GM12875 (cell line): ENCODE data around the gene BIK.
A peak's percentile ranks its signal among the peaks of the same experiment; 100 is the strongest.

Source experiments
- H3K4me3 ChIP-seq: one replicate; pipeline ENCODE4 v1.5.1; 2011; ENCODE audit warnings: low read depth, low read length, control low read depth
- TF ChIP-seq, protein P1 (sequence below): IDR thresholded peaks from 2 replicates; pipeline ENCODE4 v1.5.1; 2011; ENCODE audit warnings: low read depth, mild to moderate bottlenecking, control low read depth, inconsistent platforms, low read length, moderate library complexity, borderline replicate concordance; ENCODE audit not compliant: insufficient read depth

Gene BIK

DNA sequence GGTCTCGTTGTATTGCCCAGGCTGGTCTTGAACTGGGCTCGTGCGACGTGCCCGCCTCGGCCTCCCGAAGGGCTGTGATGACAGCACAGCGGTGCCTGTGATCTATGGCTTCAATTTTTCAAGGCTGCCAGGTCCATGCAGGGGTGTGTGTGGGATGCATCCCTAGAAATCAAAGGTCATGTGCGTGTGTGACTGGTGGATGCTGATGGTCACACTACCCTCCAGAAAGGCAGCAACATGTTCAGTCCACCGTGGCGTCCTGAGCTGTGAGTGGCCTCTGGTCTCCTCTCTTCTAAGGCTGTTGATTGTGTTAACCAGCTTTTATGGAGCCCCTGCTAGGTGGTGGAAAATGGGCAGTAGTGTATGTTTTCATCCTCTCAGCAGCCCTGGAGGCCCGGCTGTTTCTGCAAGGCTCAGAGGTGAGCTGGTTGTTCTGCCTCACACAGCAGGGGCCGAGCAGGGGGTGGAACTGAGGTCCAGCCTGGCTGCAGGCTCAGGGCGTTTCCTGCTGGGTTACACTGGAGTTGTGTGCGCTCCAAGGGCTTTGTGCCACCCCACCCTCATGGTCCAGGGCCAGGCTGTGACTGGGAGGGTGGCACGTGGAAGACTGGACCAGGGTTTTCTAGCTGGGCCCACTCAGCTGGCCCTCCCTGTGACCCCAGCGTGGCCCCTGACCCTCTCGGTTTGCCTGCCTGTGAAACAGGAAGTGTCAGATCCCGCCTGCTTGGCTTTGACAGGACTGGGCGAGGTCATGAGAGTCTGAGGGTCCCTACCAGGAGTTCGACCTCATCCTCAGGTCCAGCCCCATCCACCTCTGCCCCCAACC, 7.7 kb downstream of the BIK start:
- H3K4me3 ChIP-seq, result peak overlapping the region; percentile 3
- TF ChIP-seq, protein P1, sequence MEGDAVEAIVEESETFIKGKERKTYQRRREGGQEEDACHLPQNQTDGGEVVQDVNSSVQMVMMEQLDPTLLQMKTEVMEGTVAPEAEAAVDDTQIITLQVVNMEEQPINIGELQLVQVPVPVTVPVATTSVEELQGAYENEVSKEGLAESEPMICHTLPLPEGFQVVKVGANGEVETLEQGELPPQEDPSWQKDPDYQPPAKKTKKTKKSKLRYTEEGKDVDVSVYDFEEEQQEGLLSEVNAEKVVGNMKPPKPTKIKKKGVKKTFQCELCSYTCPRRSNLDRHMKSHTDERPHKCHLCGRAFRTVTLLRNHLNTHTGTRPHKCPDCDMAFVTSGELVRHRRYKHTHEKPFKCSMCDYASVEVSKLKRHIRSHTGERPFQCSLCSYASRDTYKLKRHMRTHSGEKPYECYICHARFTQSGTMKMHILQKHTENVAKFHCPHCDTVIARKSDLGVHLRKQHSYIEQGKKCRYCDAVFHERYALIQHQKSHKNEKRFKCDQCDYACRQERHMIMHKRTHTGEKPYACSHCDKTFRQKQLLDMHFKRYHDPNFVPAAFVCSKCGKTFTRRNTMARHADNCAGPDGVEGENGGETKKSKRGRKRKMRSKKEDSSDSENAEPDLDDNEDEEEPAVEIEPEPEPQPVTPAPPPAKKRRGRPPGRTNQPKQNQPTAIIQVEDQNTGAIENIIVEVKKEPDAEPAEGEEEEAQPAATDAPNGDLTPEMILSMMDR, result no peak

DNA sequence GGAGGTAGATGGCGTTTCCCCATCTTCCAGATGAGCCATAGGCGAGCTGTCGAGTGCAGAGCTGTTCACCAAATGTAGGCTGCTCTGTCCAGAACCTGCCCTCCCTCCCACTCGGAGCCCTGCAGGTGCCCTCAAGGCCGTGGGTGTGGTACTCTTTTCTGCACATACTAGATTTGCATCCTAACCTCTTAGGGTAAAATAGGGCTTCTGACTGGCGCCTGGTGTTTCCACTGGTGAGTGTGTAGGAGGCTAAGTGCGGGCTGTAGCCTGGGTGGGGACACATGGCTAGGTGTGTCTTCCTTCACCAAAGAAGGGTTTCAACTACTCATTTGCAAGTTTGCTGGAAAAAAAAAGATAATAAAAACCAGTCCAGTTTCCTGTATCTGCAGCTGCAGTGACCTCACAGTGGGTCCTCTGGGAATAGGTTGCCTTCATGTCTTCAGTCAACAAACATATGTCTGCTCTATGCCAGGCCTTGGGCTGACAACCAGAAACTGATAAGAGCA, 8.5 kb downstream of the BIK start:
- TF ChIP-seq, protein P1, result no peak
- H3K4me3 ChIP-seq, result peak overlapping the region; percentile 3

DNA sequence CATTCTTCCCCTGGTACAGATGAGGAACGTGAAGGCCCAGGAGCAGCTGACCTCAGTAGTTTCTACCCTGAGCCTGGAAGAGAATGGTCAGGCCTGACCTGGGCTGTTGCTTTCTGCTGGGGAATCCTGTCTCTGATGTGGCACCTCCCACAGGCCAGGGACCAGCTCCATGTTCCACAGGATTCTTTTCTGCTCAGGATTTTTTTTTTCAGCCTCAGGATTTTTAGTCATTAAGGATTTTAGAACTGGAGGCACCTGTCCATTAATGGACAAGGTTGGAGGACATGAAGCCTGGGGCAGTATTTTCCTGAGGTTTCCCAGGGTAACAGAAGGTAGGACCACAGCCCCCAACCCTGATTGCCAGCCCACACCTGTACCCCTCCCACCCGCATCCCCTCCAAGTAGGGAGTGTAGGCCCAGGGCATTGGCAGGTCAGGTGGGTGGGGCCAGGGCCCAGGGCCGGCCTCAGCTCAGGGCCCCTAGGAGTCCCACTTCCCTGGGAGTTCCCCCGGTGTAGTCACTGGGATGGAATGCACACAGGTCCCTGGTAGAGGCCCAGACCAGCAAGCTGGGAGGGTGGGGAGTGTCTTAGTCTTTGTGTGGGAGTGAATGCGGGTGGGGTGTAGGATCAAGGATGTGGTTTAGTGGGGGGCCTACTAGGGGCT, 16.1 kb downstream of the BIK start:
- H3K4me3 ChIP-seq, result no peak overlapping the region

DNA sequence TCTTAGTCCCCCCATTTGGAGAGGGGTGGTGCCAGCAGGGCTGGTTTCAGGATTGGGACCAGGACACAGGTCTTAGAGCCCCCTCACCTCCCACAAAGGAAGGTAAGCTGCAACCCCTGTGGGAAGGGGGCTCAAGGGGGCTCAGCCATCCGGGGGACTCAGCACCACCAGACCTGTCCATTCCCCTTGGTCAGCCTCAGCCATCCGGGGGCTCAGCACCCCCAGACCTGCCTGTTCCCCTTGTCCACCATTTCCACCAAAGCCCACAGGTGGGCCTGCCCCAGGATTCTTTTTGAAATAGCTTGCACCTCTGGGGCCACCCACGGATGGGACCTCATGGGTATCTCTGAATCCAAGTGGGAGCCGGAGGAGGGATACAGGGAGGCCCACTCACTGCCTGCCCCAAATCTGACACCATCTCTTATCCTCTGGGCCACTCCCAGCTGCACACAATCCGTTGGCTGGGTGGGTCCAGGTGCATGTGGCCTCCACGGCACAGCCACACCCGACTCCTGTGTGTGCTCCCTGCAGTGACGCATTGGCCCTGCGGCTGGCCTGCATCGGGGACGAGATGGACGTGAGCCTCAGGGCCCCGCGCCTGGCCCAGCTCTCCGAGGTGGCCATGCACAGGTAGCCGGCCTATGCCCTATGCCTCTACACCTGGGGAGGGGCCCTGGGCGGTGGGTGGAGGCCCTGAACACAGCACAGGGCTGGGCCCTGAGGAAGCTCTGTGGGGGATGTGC, 16.8 kb downstream of the BIK start:
- H3K4me3 ChIP-seq, result no peak overlapping the region
- TF ChIP-seq, protein P1, result no peak

More for the DNA sequence above, 16.1 kb downstream of the BIK start:
- TF ChIP-seq, protein P1, result no peak

DNA sequence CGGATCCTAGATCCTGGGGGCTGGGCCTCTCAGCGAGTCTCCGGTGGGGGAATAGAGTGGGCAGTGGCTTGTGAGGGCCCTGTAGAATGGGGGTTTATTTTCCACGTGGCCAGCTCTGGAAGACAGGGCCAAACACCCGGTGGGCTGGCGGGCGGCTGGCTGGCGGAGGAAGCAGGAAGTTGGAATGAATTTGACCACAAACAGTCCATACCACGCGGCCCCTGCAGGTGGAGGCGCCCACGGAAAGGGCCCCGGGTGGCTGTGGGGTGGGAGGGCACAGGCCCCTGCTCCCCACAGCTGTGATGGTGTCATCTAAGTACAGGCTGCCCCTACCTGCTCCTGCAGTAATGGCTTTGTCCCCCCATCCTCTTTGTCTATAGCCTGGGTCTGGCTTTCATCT, 17.6 kb downstream of the BIK start:
- TF ChIP-seq, protein P1, result no peak
- H3K4me3 ChIP-seq, result no peak overlapping the region

DNA sequence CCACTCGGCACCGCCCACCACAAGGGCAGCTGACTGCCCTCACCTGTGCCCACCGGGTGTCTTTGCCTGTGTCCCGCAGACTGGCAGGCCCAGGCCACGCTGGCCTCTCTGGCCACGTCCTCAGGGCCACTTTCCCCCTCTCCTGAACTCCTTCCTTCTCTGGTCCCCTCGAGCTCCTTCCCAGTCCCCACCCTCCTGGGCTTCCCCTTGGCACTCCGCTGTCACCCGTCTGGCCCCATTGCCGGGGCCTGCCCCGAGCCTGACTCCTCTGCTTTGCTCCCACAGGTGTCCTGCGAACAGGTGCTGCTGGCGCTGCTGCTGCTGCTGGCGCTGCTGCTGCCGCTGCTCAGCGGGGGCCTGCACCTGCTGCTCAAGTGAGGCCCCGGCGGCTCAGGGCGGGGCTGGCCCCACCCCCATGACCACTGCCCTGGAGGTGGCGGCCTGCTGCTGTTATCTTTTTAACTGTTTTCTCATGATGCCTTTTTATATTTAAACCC, 18.4 kb downstream of the BIK start:
- TF ChIP-seq, protein P1, result no peak
- H3K4me3 ChIP-seq, result no peak overlapping the region
